ENCODE results near the gene ZBTB5. TPM values are rescaled to one million over a fixed set of nuclear protein-coding genes. Genes with fewer than 3 reads are reported as not detected.
"Not testable (repeated sequence)": the region's sequence is repeated elsewhere in the genome, so short reads cannot be mapped to it uniquely, and the experiment has no call there.

Gene ZBTB5, protein sequence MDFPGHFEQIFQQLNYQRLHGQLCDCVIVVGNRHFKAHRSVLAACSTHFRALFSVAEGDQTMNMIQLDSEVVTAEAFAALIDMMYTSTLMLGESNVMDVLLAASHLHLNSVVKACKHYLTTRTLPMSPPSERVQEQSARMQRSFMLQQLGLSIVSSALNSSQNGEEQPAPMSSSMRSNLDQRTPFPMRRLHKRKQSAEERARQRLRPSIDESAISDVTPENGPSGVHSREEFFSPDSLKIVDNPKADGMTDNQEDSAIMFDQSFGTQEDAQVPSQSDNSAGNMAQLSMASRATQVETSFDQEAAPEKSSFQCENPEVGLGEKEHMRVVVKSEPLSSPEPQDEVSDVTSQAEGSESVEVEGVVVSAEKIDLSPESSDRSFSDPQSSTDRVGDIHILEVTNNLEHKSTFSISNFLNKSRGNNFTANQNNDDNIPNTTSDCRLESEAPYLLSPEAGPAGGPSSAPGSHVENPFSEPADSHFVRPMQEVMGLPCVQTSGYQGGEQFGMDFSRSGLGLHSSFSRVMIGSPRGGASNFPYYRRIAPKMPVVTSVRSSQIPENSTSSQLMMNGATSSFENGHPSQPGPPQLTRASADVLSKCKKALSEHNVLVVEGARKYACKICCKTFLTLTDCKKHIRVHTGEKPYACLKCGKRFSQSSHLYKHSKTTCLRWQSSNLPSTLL
- total RNA-seq (10 to 100 TPM; 16.2 to 20.8 TPM), polyA plus RNA-seq (ENCODE audit: insufficient read length in 2 of 2) (10 to 100 TPM; 19.7 to 20.4 TPM)
- long read RNA-seq, donor 1, full-length matches to known transcripts, result 1 of 1 reads
- long read RNA-seq, donor 1, partial matches to known transcripts, result 0 of 1 reads
- long read RNA-seq, donor 1, other reads (novel, unspliced or antisense), result 0 of 1 reads
- long read RNA-seq, donor 2, full-length matches to known transcripts, result 2 of 2 reads
- long read RNA-seq, donor 2, partial matches to known transcripts, result 0 of 2 reads
- long read RNA-seq, donor 2, other reads (novel, unspliced or antisense), result 0 of 2 reads
- long read RNA-seq, donor 3, full-length matches to known transcripts, result 2 of 2 reads
- long read RNA-seq, donor 3, partial matches to known transcripts, result 0 of 2 reads
- long read RNA-seq, donor 3, other reads (novel, unspliced or antisense), result 0 of 2 reads
- long read RNA-seq, donor 4, full-length matches to known transcripts, result 6 of 6 reads
- long read RNA-seq, donor 4, partial matches to known transcripts, result 0 of 6 reads
- long read RNA-seq, donor 4, other reads (novel, unspliced or antisense), result 0 of 6 reads

DNA sequence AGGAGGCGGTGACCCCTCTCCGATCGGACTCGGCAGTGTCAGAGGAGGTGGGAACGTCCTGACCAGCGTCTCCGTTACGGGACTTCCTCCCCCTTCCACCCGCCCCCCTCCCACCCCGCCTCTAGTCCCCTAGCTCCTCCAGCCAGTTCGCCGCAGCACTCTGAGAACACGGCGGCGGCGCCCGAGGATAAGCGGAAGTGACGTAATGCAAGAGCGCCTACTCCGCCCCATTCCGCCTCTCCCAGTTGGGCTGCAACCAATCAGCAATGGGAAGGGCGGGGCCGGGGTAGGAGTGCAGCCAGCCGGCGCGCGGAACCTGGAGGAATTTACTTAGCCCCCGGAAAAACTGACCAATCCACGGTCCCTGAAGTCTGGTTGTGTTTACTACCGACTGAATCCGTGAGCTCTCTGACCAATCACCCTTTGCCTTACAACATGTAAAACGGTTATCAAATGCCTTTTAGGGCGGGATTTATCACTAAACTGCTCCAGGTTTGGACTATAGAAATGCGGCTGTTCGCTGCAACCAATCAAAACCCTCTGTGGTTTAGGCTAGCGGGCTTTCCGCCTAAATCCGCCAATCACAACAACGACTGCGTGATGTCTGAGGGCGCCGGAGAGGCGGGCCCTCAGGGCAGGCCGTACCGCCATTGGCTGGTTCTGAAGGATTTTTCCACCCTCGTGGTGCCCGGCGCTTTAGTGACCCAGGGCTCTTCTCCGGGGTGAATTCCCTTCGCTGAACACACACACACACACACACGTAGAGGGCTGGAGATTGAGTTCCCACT is at the start of gene ZBTB5:
Gene ZBTB5, minus strand, starts transcription at position 202 of the 788 bp plus-strand sequence. CDS start 22,899 bp downstream, outside the sequence.
- Histone ChIP-seq H3K4me1 (ENCODE audit: control insufficient read depth, insufficient read depth, low read length) (peaks cover 19% of the 10 kb centered on the region), H3K9me3 (ENCODE audit: control insufficient read depth, insufficient read depth, low read length) (no peaks in the 10 kb centered on the region), H3K4me3 (ENCODE audit: low read depth, low read length) (peak within 1 kb of the TSS; percentile 98), H3K27me3 (ENCODE audit: control insufficient read depth, insufficient read depth, low read length) (no peaks in the 10 kb centered on the region), H3K36me3 (ENCODE audit: control insufficient read depth, insufficient read depth, low read length) (no peaks in the 10 kb centered on the region), H3K27ac (ENCODE audit: low read depth, low read length) (peak within 1 kb of the TSS; percentile 100)
- 0% methylated on average over 37 of the region's 52 CpGs for WGBS (ENCODE audit: insufficient coverage)
- peak; percentile 97 to 100 (median 99) for DNase-seq (ENCODE audit: low read depth in 4 of 6, low spot score in 6 of 6)

DNA sequence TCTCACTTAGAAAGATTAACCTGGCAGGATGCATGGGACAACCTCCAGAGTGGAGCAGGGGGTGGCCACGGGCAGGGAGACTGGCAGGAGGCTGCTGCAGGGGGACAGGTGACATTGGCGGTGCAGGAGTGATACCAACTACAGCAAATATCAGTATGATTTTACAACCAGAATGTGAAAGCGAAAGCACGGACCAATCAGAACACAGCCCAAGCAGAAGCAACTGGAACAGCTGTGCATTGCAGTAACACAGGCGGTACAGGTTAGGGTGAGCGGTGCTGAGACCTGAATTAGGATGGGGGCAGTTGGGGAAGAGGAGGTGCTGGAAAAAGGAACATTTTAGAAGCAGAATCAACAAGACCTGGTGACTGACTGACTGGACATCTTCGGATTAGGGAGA is 49.7 kb upstream of the ZBTB5 start:
- Histone ChIP-seq H3K36me3 (ENCODE audit: control insufficient read depth, insufficient read depth, low read length) (peaks cover 55% of the 10 kb centered on the region), H3K9me3 (ENCODE audit: control insufficient read depth, insufficient read depth, low read length) (no peaks in the 10 kb centered on the region), H3K27ac (ENCODE audit: low read depth, low read length) (no peak overlapping the region), H3K4me1 (ENCODE audit: control insufficient read depth, insufficient read depth, low read length) (no peaks in the 10 kb centered on the region), H3K4me3 (ENCODE audit: low read depth, low read length) (no peak overlapping the region), H3K27me3 (ENCODE audit: control insufficient read depth, insufficient read depth, low read length) (no peaks in the 10 kb centered on the region)
- WGBS (ENCODE audit: insufficient coverage), result 100% methylated on average over 5 of the region's 7 CpGs
- DNase-seq (ENCODE audit: low read depth in 4 of 6, low spot score in 6 of 6), result no peak

DNA sequence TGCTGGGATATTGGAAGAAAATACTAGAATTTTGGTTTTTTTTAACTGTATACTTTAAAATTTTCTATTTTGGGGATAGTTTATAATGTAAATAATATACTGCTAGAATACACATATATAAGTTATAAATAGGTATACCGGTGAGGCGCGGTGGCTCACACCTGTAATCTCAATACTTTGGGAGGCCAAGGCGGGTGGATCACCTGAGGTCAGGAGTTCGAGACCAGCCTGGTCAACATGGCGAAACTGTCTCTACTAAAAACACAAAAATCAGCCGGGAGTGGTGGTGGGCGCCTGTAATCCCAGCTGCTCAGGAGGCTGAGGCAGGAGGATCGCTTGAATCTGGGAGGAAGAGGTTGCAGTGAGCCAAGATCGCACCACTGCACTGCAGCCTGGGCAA is 49.2 kb upstream of the ZBTB5 start:
- WGBS (ENCODE audit: insufficient coverage), result 100% methylated on average over 2 of the region's 10 CpGs
- not testable (repeated sequence) for H3K27me3 ChIP-seq (ENCODE audit: control insufficient read depth, insufficient read depth, low read length); H3K27ac ChIP-seq (ENCODE audit: low read depth, low read length); H3K9me3 ChIP-seq (ENCODE audit: control insufficient read depth, insufficient read depth, low read length); DNase-seq (ENCODE audit: low read depth in 4 of 6, low spot score in 6 of 6); H3K4me1 ChIP-seq (ENCODE audit: control insufficient read depth, insufficient read depth, low read length); H3K4me3 ChIP-seq (ENCODE audit: low read depth, low read length)
- peaks cover 54% of the 10 kb centered on the region for H3K36me3 ChIP-seq (ENCODE audit: control insufficient read depth, insufficient read depth, low read length)

DNA sequence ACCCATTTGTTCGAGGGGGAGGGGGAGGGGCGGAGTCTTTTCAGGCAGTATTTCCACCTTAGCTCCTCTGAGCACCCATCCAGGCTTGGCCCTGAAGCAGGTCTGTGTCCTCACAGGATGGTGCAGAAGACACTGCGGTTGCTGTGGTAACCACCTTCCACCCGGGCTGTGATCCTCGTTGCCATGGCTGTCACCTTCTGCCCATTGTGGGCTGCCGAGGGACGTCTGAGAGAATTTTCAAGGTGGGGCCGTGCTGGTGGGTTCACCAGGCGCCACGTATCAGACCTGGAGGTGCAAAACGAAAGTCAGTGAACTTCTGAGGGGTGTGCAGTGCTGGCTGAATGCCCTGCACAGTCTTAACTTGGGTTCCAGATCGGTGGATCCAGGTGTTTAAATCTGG is 47.2 kb upstream of the ZBTB5 start:
- Histone ChIP-seq H3K27me3 (ENCODE audit: control insufficient read depth, insufficient read depth, low read length) (no peaks in the 10 kb centered on the region), H3K27ac (ENCODE audit: low read depth, low read length) (no peak overlapping the region), H3K36me3 (ENCODE audit: control insufficient read depth, insufficient read depth, low read length) (peaks cover 49% of the 10 kb centered on the region), H3K4me1 (ENCODE audit: control insufficient read depth, insufficient read depth, low read length) (no peaks in the 10 kb centered on the region), H3K9me3 (ENCODE audit: control insufficient read depth, insufficient read depth, low read length) (no peaks in the 10 kb centered on the region), H3K4me3 (ENCODE audit: low read depth, low read length) (no peak overlapping the region)
- no peak for DNase-seq (ENCODE audit: low read depth in 4 of 6, low spot score in 6 of 6)
- 54% methylated on average over 11 of the region's 12 CpGs for WGBS (ENCODE audit: insufficient coverage)

DNA sequence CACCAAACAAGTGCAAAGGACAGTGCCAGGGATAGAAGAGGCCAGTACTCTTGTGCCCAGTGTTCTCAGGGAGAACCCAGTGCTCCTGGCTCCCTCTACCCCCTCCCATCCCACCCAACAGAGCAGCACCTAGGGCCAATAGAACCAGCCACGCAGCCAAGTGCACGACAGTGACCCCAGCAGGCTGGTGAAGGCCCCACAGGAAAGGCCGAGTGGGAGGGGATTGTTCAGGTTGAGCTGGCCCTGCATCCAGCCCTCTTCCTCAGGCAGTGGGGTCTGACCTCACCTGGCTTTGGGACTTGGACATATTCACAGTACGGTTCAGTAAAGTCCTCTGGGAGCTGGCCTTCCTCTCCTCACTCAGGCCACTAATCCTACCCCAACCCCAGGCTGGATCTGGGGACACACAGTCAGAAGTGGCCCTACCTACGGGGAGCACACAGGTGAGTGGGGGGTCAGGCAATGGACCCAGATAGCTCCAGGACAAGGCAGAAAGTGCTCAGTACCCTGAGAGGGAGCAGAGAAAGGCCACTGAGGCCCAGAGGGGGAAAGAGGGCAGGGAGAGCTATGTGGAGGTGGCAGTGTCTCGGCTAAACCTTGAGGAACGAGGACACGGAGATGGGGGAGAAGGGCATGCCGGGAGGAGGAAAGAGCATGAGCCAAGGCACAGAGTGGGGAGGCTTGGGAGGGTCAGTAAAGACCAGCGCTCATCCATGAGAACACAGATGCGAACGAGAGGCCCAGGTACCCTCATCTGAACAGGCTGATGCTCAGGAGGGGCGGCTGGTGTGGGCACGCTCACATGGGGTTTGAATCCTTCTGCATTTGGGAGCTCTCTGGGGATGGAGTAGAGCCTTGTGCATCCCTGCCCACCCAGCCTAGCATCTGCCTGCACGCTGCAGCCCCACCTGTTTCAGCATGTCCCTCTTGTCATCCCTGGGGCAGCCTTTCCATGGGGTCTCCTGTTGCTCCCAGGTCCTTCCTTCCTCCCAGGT is 46.1 kb upstream of the ZBTB5 start:
- H3K4me3 ChIP-seq (ENCODE audit: low read depth, low read length), result no peak overlapping the region
- 82% methylated on average over 14 of the region's 15 CpGs for WGBS (ENCODE audit: insufficient coverage)
- no peak for DNase-seq (ENCODE audit: low read depth in 4 of 6, low spot score in 6 of 6)
- H3K27ac ChIP-seq (ENCODE audit: low read depth, low read length), result no peak overlapping the region
- H3K36me3 ChIP-seq (ENCODE audit: control insufficient read depth, insufficient read depth, low read length), result peaks cover 50% of the 10 kb centered on the region
- H3K27me3 ChIP-seq (ENCODE audit: control insufficient read depth, insufficient read depth, low read length), result no peaks in the 10 kb centered on the region
- no peaks in the 10 kb centered on the region for H3K4me1 ChIP-seq (ENCODE audit: control insufficient read depth, insufficient read depth, low read length)
- no peaks in the 10 kb centered on the region for H3K9me3 ChIP-seq (ENCODE audit: control insufficient read depth, insufficient read depth, low read length)

DNA sequence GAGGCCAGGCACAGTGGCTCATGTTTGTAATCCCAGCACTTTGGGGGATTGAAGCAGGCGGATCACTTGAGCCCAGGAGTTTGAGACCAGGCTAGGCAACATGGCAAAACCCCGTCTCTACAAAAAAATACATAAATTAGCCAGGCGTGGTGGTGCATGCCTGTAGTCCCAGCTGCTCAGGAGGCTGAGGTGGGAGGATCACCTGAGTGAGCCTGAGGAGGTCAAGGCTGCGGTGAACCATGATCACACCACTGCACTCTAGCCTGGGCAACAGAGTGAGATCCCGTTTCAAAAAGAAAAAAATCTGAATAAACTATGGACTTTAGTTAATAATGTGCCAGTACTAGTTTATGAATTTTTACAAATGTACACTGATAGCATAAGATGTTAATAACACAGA is 44.8 kb upstream of the ZBTB5 start:
- 80% methylated on average over 2 of the region's 5 CpGs for WGBS (ENCODE audit: insufficient coverage)
- peaks cover 43% of the 10 kb centered on the region for H3K36me3 ChIP-seq (ENCODE audit: control insufficient read depth, insufficient read depth, low read length)

DNA sequence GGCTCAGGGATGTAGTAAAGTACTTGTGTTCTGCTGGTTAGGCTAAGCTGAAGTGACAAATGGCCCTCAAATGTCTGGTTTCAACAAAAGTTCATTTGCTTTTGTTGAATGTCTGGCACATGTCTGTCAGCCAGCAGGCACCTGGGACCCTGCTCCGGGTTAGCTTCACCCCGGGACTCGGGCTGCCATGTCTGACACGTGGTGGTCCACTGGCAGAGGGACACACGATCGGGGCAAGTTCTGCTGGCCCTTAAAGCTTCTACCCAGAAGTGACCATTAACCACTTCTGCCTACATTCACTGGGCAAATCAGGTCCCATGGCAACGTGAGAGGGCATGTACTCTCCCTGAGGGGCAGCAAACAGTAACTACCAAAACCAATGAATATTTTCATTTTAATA is 44.3 kb upstream of the ZBTB5 start:
- DNase-seq (ENCODE audit: low read depth in 4 of 6, low spot score in 6 of 6), result no peak
- no peaks in the 10 kb centered on the region for H3K4me1 ChIP-seq (ENCODE audit: control insufficient read depth, insufficient read depth, low read length)
- H3K36me3 ChIP-seq (ENCODE audit: control insufficient read depth, insufficient read depth, low read length), result peaks cover 45% of the 10 kb centered on the region
- no peaks in the 10 kb centered on the region for H3K9me3 ChIP-seq (ENCODE audit: control insufficient read depth, insufficient read depth, low read length)
- H3K27ac ChIP-seq (ENCODE audit: low read depth, low read length), result no peak overlapping the region
- WGBS (ENCODE audit: insufficient coverage), result 89% methylated on average over 6 of the region's 7 CpGs
- no peak overlapping the region for H3K4me3 ChIP-seq (ENCODE audit: low read depth, low read length)
- H3K27me3 ChIP-seq (ENCODE audit: control insufficient read depth, insufficient read depth, low read length), result no peaks in the 10 kb centered on the region

More for the DNA sequence above, 44.8 kb upstream of the ZBTB5 start:
- not testable (repeated sequence) for H3K4me1 ChIP-seq (ENCODE audit: control insufficient read depth, insufficient read depth, low read length); H3K9me3 ChIP-seq (ENCODE audit: control insufficient read depth, insufficient read depth, low read length); H3K27ac ChIP-seq (ENCODE audit: low read depth, low read length); H3K27me3 ChIP-seq (ENCODE audit: control insufficient read depth, insufficient read depth, low read length); H3K4me3 ChIP-seq (ENCODE audit: low read depth, low read length); DNase-seq (ENCODE audit: low read depth in 4 of 6, low spot score in 6 of 6)

DNA sequence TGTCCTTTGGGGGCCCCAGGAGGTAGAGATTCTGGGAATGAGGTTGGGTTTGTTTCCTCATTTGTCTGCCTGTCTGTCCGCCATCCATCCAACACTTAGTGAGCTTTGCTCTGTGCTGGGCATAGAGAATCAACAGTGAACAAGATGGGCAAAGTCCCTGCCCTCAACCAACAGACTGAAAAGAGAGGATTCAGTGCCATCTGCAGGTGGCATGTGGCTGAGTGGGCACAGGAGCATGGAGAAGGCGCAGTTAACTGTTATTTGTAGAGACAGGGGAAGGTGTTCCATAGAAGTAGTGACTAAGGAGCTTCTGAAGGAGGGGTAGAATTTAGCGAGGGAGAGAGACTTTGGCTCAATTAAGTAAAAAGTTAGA is 43.6 kb upstream of the ZBTB5 start:
- no peaks in the 10 kb centered on the region for H3K27me3 ChIP-seq (ENCODE audit: control insufficient read depth, insufficient read depth, low read length)
- H3K4me3 ChIP-seq (ENCODE audit: low read depth, low read length), result no peak overlapping the region
- peaks cover 46% of the 10 kb centered on the region for H3K36me3 ChIP-seq (ENCODE audit: control insufficient read depth, insufficient read depth, low read length)
- H3K4me1 ChIP-seq (ENCODE audit: control insufficient read depth, insufficient read depth, low read length), result no peaks in the 10 kb centered on the region
- DNase-seq (ENCODE audit: low read depth in 4 of 6, low spot score in 6 of 6), result peak in 1 of 6 donors; percentile 4
- WGBS (ENCODE audit: insufficient coverage), result 100% methylated on average over 1 of the region's 3 CpGs
- no peaks in the 10 kb centered on the region for H3K9me3 ChIP-seq (ENCODE audit: control insufficient read depth, insufficient read depth, low read length)
- H3K27ac ChIP-seq (ENCODE audit: low read depth, low read length), result no peak overlapping the region
